Measurements from ENCODE around the gene SNRPF. TPM values are rescaled to one million over a fixed set of nuclear protein-coding genes. Genes with fewer than 3 reads are reported as not detected.

The SNRPF gene
- total RNA-seq, 1 experiment from 2014 or later, result 71.4 TPM

DNA sequence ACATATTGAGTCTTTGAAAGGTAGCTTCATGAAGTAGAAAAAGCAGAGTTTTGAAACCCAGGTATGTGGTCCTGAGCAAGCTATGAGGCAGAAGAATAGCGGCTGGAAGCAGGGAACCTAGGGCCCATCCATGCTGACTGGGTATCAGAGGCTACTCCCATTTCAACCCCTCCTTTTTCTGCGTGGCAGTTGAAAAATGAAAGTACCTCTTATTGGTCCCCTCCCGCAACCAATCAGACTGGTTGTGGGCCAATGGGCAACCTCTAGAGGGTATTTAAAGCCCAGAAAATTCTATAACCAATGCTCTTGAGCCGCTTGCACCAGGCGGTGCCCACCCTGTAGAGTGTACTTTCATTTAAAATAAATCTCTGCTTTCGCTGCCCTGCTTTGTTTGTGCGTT is 1.6 kb upstream of the SNRPF start:
- BruUV-seq (replicated peaks), result no TSS peak
- intact Hi-C loops (cut with micrococcal nuclease; ENCODE audit: unreplicated experiment), result no loop called here
- ChIA-PET POLR2A (ENCODE audit: low non-redundant PET) (no interaction called here), CTCF (no interaction called here)
- Histone ChIP-seq H3K36me3 (ENCODE audit: insufficient read depth, low read length, poor library complexity, severe bottlenecking) (peaks cover 18% of the 10 kb centered on the region), H3K27ac (ENCODE audit: low read depth, low read length, poor library complexity, severe bottlenecking) (no peak overlapping the region), H3K4me1 (ENCODE audit: insufficient read depth, low read length, poor library complexity, severe bottlenecking) (peaks cover 7% of the 10 kb centered on the region), H3K9me3 (ENCODE audit: low read depth, low read length, poor library complexity, severe bottlenecking) (peaks cover 7% of the 10 kb centered on the region), H3K27me3 (replicated peaks; ENCODE audit: insufficient read depth, low read depth, low read length, poor library complexity) (no peaks in the 10 kb centered on the region), H3K4me3 (ENCODE audit: low read depth, low read length, poor library complexity, severe bottlenecking) (no peak overlapping the region)
- no peak for TF ChIP-seq EZH2 (IDR thresholded peaks at IDR 0.05; ENCODE audit: borderline replicate concordance, low read depth, low read length, poor library complexity, severe bottlenecking)
- TF ChIP-seq, protein P1, sequence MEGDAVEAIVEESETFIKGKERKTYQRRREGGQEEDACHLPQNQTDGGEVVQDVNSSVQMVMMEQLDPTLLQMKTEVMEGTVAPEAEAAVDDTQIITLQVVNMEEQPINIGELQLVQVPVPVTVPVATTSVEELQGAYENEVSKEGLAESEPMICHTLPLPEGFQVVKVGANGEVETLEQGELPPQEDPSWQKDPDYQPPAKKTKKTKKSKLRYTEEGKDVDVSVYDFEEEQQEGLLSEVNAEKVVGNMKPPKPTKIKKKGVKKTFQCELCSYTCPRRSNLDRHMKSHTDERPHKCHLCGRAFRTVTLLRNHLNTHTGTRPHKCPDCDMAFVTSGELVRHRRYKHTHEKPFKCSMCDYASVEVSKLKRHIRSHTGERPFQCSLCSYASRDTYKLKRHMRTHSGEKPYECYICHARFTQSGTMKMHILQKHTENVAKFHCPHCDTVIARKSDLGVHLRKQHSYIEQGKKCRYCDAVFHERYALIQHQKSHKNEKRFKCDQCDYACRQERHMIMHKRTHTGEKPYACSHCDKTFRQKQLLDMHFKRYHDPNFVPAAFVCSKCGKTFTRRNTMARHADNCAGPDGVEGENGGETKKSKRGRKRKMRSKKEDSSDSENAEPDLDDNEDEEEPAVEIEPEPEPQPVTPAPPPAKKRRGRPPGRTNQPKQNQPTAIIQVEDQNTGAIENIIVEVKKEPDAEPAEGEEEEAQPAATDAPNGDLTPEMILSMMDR (conservative IDR thresholded peaks at IDR 0.05; ENCODE audit: low read depth, low read length), result no peak
- DNase-seq (ENCODE audit: low spot score), result no peak

DNA sequence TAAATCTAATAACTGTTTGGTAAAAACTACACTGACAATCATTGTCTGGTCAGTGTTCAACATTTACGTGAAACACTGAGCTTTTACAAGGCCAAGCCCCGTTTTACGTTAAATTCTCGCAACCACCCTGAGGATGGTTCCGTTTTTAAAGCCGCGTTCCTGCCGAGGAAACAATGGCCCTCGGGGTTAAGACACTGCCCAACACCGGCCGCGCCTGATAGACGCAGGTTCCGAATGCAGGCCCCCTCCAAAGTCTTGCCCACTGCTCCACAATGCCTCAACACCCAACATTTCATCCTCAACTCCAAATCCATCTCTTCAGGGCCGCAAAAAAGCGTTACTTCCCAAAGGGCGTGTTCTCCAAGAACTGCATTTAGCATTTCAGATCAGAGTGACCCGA is 953 bp upstream of the SNRPF start:
- peak overlapping the region; percentile 80 for H3K4me3 ChIP-seq (ENCODE audit: low read depth, low read length, poor library complexity, severe bottlenecking)
- peaks cover 24% of the 10 kb centered on the region for H3K36me3 ChIP-seq (ENCODE audit: insufficient read depth, low read length, poor library complexity, severe bottlenecking)
- DNase-seq (ENCODE audit: low spot score), result no peak
- ChIA-PET POLR2A (ENCODE audit: low non-redundant PET) (no interaction called here), CTCF (no interaction called here)
- H3K4me1 ChIP-seq (ENCODE audit: insufficient read depth, low read length, poor library complexity, severe bottlenecking), result peaks cover 7% of the 10 kb centered on the region
- intact Hi-C loops (cut with micrococcal nuclease; ENCODE audit: unreplicated experiment), result no loop called here
- no peaks in the 10 kb centered on the region for H3K27me3 ChIP-seq (replicated peaks; ENCODE audit: insufficient read depth, low read depth, low read length, poor library complexity)
- TF ChIP-seq, protein P1 (conservative IDR thresholded peaks at IDR 0.05; ENCODE audit: low read depth, low read length), result no peak
- TF ChIP-seq EZH2 (IDR thresholded peaks at IDR 0.05; ENCODE audit: borderline replicate concordance, low read depth, low read length, poor library complexity, severe bottlenecking), result no peak
- no peak overlapping the region for H3K27ac ChIP-seq (ENCODE audit: low read depth, low read length, poor library complexity, severe bottlenecking)
- peaks cover 8% of the 10 kb centered on the region for H3K9me3 ChIP-seq (ENCODE audit: low read depth, low read length, poor library complexity, severe bottlenecking)
- TSS peak; percentile 62 for BruUV-seq (replicated peaks)

DNA sequence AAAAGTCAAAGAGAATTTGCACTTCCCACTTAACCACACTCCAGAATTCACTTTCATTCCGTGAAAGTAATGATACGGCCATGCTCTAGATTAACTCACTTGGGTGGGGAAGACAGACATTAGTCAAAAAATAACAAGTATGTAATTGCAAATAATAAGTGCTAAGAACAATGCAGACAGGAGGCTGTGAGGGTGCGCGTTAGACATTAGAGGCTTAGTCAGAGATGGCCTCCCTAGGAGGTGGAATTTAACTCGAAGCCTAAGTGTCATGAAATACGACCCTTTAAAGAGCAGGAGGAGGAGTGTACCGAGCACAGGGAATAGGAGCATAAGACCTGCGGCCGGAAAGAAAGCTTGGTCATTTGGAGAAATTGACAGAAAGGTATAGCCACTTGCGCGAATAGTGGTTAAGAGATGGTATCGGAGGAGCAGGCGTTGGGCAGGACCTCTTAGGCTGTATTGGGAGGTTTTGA is 628 bp downstream of the SNRPF start:
- BruUV-seq (replicated peaks), result TSS peak; percentile 35
- peaks cover 8% of the 10 kb centered on the region for H3K9me3 ChIP-seq (ENCODE audit: low read depth, low read length, poor library complexity, severe bottlenecking)
- intact Hi-C loops (cut with micrococcal nuclease; ENCODE audit: unreplicated experiment), result no loop called here
- peaks cover 40% of the 10 kb centered on the region for H3K36me3 ChIP-seq (ENCODE audit: insufficient read depth, low read length, poor library complexity, severe bottlenecking)
- peaks cover 7% of the 10 kb centered on the region for H3K4me1 ChIP-seq (ENCODE audit: insufficient read depth, low read length, poor library complexity, severe bottlenecking)
- ChIA-PET POLR2A (ENCODE audit: low non-redundant PET) (no interaction called here), CTCF (no interaction called here)
- no peak for TF ChIP-seq EZH2 (IDR thresholded peaks at IDR 0.05; ENCODE audit: borderline replicate concordance, low read depth, low read length, poor library complexity, severe bottlenecking)
- TF ChIP-seq, protein P1 (conservative IDR thresholded peaks at IDR 0.05; ENCODE audit: low read depth, low read length), result no peak
- no peaks in the 10 kb centered on the region for H3K27me3 ChIP-seq (replicated peaks; ENCODE audit: insufficient read depth, low read depth, low read length, poor library complexity)
- H3K4me3 ChIP-seq (ENCODE audit: low read depth, low read length, poor library complexity, severe bottlenecking), result peak overlapping the region; percentile 80
- H3K27ac ChIP-seq (ENCODE audit: low read depth, low read length, poor library complexity, severe bottlenecking), result peak overlapping the region; percentile 87
- peak; percentile 33 for DNase-seq (ENCODE audit: low spot score)

Measured in A673 (cell line).